Measurements from ENCODE around the gene NRXN2. TPM values are rescaled to one million over a fixed set of nuclear protein-coding genes. Genes with fewer than 3 reads are reported as not detected.

Gene NRXN2
- total and polyA plus RNA-seq, 2 of the 13 experiments (the other 11 are each of a cell fraction or from before 2014, with no cell fraction given): not detected

- TF ChIP-seq SMAD3 (CRISPR knock-in tag; IDR thresholded peaks at IDR 0.05) (no peak), NCOR1 (IDR thresholded peaks at IDR 0.05; ENCODE audit: borderline replicate concordance, low read length) (no peak), SOX6 (IDR thresholded peaks at IDR 0.05) (no peak), SOX6 (CRISPR knock-in tag; IDR thresholded peaks at IDR 0.05) (peak; percentile 31; the same call in 1 of the 2 replicates), ZBTB25 (CRISPR knock-in tag; IDR thresholded peaks at IDR 0.05) (no peak), NRL (CRISPR knock-in tag; IDR thresholded peaks at IDR 0.05; ENCODE audit: borderline replicate concordance) (no peak), ELF1 (CRISPR knock-in tag; IDR thresholded peaks at IDR 0.05) (no peak), NR2F6 (IDR thresholded peaks at IDR 0.05) (peak; percentile 71), NR2F6 (CRISPR knock-in tag; IDR thresholded peaks at IDR 0.05) (peak; percentile 63), ZNF503 (CRISPR knock-in tag; IDR thresholded peaks at IDR 0.05) (no peak), GPBP1L1 (CRISPR knock-in tag; IDR thresholded peaks at IDR 0.05) (no peak), ZFX (CRISPR knock-in tag; IDR thresholded peaks at IDR 0.05; ENCODE audit: low read depth) (peak; percentile 40; the same call in 1 of the 2 replicates), ZNF232 (CRISPR knock-in tag; IDR thresholded peaks at IDR 0.05; ENCODE audit: borderline replicate concordance) (no peak), CENPBD1 (CRISPR knock-in tag; IDR thresholded peaks at IDR 0.05; ENCODE audit: borderline replicate concordance, low read depth) (no peak), ZNF720 (CRISPR knock-in tag; IDR thresholded peaks at IDR 0.05) (no peak), ZNF740 (CRISPR knock-in tag; IDR thresholded peaks at IDR 0.05) (no peak), ARID4A (CRISPR knock-in tag; IDR thresholded peaks at IDR 0.05; ENCODE audit: borderline replicate concordance) (peak; percentile 54), USF2 (IDR thresholded peaks at IDR 0.05; ENCODE audit: low read depth, low read length) (no peak), USF2 (CRISPR knock-in tag; IDR thresholded peaks at IDR 0.05; ENCODE audit: borderline replicate concordance) (no peak)
Measured at GRCh38 chr11:64759131-64759721, 36.2 kb upstream of the NRXN2 start (continued).
